ENCODE measurements around the gene CCNF. TPM values are rescaled to one million over a fixed set of nuclear protein-coding genes. Genes with fewer than 3 reads are reported as not detected.
A peak's percentile ranks its signal among the peaks of the same experiment; 100 is the strongest.
"Not testable (repeated sequence)": the region's sequence is repeated elsewhere in the genome, so short reads cannot be mapped to it uniquely, and the experiment has no call there.

The CCNF gene
- polyA plus RNA-seq, 1 experiment: 7.1 TPM

DNA sequence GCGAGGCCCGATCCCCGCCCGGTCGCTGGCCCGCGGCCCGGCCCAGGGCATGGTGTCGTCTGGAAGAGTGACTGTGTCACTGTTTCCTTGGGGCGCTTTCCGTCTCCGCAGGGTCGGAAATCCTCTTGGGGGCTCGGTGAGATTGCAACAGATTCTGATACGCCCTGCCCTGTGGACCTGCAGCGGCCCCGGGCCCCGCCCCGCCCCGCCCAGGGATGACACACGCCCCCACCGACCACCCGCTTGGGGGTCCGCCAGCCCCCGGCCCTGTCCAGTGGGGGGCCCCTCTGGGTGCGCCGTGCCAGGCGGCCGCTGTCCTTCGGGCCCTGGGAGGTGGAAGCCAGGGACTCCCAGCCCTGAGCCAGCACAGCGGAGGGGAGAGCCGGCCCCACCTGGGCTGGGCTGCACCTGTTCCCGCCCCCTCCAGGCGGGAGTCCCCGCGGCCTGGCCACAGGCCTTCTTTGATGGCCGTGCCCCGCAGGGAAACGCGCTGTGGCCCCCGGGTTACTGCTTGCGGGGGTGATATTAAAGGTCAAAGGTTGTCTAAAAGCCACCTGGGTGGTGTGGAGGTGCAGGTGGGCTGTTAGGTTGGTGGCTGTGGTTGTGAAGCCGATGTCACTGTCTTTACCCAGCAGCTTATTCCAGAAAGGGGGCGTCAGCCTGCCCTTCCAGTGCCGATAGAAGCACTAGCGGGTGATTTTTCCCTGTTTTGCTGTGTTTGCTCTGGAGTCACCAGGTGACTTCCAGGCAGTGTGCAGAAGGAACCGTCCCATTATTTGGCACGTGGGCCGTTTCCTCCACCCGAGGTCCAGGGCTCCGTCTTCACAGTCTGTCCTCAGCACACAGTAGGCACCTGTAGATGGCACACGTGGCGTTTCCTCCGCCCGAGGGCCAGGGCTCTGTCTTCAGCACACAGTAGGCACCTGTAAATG lies 46.4 kb downstream of the CCNF start:
- no peak for DNase-seq (ENCODE audit: low read depth)
- Histone ChIP-seq H3K4me3 (ENCODE audit: low read depth, low read length) (peak overlapping the region; percentile 82), H3K36me3 (ENCODE audit: control insufficient read depth, insufficient read depth, low read length) (peaks cover 2% of the 10 kb centered on the region; the same call in 1 of the 2 replicates), H3K27me3 (ENCODE audit: control insufficient read depth, insufficient read depth, low read length) (no peaks in the 10 kb centered on the region)
- ChIA-PET CTCF (interaction anchor here (0.6 to 1.6 kb wide), 3 partner anchors 26 to 394 kb away, joined by 3 to 9 read pairs (median 4); partner anchors contain the start of gene ABCA3), POLR2A (interaction anchor here (0.6 kb wide), 1 partner anchor 1162 kb away, joined by 16 read pairs; no protein-coding TSS in a partner anchor)
- TF ChIP-seq, protein P1, sequence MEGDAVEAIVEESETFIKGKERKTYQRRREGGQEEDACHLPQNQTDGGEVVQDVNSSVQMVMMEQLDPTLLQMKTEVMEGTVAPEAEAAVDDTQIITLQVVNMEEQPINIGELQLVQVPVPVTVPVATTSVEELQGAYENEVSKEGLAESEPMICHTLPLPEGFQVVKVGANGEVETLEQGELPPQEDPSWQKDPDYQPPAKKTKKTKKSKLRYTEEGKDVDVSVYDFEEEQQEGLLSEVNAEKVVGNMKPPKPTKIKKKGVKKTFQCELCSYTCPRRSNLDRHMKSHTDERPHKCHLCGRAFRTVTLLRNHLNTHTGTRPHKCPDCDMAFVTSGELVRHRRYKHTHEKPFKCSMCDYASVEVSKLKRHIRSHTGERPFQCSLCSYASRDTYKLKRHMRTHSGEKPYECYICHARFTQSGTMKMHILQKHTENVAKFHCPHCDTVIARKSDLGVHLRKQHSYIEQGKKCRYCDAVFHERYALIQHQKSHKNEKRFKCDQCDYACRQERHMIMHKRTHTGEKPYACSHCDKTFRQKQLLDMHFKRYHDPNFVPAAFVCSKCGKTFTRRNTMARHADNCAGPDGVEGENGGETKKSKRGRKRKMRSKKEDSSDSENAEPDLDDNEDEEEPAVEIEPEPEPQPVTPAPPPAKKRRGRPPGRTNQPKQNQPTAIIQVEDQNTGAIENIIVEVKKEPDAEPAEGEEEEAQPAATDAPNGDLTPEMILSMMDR (IDR thresholded peaks at IDR 0.05; ENCODE audit: insufficient read depth, low read depth, low read length): no peak

DNA sequence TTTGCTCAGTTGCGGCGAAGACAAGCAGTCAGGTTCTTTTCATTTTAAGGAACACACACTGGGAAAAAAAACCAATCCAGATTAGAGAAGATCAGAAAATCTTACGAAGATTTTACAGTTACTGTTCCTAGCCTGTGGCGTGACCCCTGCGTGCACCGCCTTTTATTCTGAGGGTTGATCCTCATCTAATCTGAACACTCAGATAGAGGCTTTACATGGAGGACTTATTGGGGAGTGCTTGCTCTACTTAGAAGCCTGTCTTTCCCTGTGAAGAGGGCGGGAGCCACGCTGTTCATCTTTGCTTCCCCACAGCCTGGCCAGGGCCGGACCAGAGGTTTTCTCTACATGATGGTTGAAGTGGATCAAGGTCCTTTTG lies 47.1 kb downstream of the CCNF start:
- DNase-seq (ENCODE audit: low read depth): no peak
- Histone ChIP-seq H3K36me3 (ENCODE audit: control insufficient read depth, insufficient read depth, low read length) (peaks cover 2% of the 10 kb centered on the region; the same call in 1 of the 2 replicates), H3K27me3 (ENCODE audit: control insufficient read depth, insufficient read depth, low read length) (no peaks in the 10 kb centered on the region), H3K4me3 (ENCODE audit: low read depth, low read length) (no peak overlapping the region)
- TF ChIP-seq, protein P1 (IDR thresholded peaks at IDR 0.05; ENCODE audit: insufficient read depth, low read depth, low read length): no peak
- CTCF ChIA-PET: no interaction called here
- POLR2A ChIA-PET: no interaction called here

DNA sequence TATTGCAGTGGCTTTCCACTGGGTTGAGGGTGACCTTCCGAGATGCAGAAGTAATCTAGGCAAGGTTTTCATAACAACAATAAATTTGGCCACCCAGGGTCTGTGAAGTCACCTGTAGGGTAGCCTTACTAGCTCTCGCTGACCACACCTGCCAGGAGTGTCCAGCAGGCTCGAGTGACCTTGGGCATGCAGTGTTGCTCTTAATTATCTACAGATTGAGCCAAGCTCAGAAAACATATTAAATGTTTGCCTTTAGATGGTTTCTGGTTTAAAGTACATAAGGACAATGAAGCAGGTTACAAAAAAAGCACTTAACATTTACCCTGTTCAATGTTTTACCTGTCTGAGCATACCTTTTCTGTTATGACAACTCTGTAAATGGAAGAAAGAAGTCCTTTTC lies 47.5 kb downstream of the CCNF start:
- TF ChIP-seq, protein P1 (IDR thresholded peaks at IDR 0.05; ENCODE audit: insufficient read depth, low read depth, low read length): no peak
- Histone ChIP-seq H3K4me3 (ENCODE audit: low read depth, low read length) (no peak overlapping the region), H3K27me3 (ENCODE audit: control insufficient read depth, insufficient read depth, low read length) (no peaks in the 10 kb centered on the region), H3K36me3 (ENCODE audit: control insufficient read depth, insufficient read depth, low read length) (peaks cover 2% of the 10 kb centered on the region; the same call in 1 of the 2 replicates)
- no peak for DNase-seq (ENCODE audit: low read depth)
- ChIA-PET POLR2A (no interaction called here), CTCF (interaction anchor here (0.6 kb wide), 1 partner anchor 350 kb away, joined by 3 read pairs; no protein-coding TSS in a partner anchor)

DNA sequence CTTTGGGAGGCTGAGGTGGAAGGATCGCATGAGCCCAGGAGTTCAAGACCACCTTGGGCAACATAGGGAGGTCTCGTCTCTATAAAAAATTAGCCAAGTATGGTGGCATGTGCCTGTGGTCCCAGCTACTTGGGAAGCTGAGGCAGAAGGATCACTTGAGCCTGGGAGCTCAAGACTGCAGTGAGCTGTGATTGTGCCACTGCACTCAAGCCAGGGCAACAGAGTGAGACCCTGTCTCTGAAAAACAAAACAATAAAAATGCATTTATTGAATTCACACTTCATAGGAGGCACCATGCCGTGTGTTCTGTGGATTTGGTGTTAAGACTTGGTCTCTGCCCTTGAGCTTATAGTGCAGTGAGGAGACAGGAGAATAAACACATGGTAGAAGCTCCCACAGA lies 48.1 kb downstream of the CCNF start:
- no peak overlapping the region for H3K4me3 ChIP-seq (ENCODE audit: low read depth, low read length)
- TF ChIP-seq, protein P1 (IDR thresholded peaks at IDR 0.05; ENCODE audit: insufficient read depth, low read depth, low read length): no peak
- ChIA-PET CTCF (interaction anchor here (0.6 to 0.9 kb wide), 2 partner anchors 24 to 349 kb away, joined by 3 to 7 read pairs; no protein-coding TSS in a partner anchor), POLR2A (no interaction called here)
- H3K36me3 ChIP-seq (ENCODE audit: control insufficient read depth, insufficient read depth, low read length): peaks cover 2% of the 10 kb centered on the region; the same call in 1 of the 2 replicates
- no peak for DNase-seq (ENCODE audit: low read depth)
- no peaks in the 10 kb centered on the region for H3K27me3 ChIP-seq (ENCODE audit: control insufficient read depth, insufficient read depth, low read length)

DNA sequence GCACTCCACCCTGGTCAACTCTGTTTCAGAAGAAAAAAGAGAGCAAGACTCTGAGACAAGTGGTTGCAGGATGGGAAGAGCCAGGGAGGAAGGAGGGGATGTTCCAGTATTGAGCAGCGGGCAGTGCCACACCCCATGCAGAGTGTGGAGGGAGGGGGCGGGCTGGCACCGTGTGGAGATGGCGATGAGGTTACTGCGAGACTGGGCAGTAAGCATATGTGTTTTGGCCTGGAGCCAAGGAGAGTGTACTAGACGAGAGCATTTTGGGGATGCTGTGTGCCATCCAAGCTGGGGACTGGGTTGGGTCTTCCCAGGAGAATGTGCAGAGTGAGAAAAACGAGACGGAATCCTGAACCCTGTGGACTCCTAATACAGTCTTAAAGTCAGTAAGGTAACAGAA lies 49.0 kb downstream of the CCNF start:
- Histone ChIP-seq H3K27me3 (ENCODE audit: control insufficient read depth, insufficient read depth, low read length) (no peaks in the 10 kb centered on the region), H3K36me3 (ENCODE audit: control insufficient read depth, insufficient read depth, low read length) (peaks cover 2% of the 10 kb centered on the region; the same call in 1 of the 2 replicates), H3K4me3 (ENCODE audit: low read depth, low read length) (no peak overlapping the region)
- ChIA-PET POLR2A (no interaction called here), CTCF (interaction anchor here (0.9 kb wide), 1 partner anchor 23 kb away, joined by 7 read pairs; no protein-coding TSS in a partner anchor)
- TF ChIP-seq, protein P1 (IDR thresholded peaks at IDR 0.05; ENCODE audit: insufficient read depth, low read depth, low read length): no peak
- DNase-seq (ENCODE audit: low read depth): no peak

DNA sequence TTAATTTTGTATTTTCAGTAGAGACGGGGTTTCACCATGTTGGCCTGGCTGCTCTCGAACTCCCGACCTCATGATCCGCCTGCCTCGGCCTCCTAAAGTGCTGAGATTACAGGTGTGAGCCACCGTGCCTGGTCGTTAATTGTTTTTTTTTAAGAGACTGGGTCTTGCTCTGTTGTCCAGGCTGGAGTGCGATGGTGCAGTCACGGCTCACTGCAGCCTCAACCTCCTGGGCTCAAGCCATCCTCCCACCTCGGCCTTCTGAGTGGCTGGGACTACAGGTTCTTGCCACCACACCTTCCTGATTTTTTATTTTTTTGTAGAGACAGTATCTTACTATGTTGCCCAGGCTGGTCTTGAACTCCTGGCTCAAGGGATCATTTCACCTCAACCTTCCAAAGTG lies 50.7 kb downstream of the CCNF start:
- DNase-seq (ENCODE audit: low read depth); CTCF ChIA-PET; H3K4me3 ChIP-seq (ENCODE audit: low read depth, low read length); POLR2A ChIA-PET; H3K36me3 ChIP-seq (ENCODE audit: control insufficient read depth, insufficient read depth, low read length); H3K27me3 ChIP-seq (ENCODE audit: control insufficient read depth, insufficient read depth, low read length): not testable (repeated sequence)

Measured in BJ (cell line).